ENCODE data around the gene NFATC1.

GRCh38 chr18:79552140-79552631 is 156.5 kb downstream of the NFATC1 start:
- no peak for TF ChIP-seq CTCF (IDR thresholded peaks at IDR 0.05)
- no peak for TF ChIP-seq POLR2A (IDR thresholded peaks at IDR 0.05)
- no peak for TF ChIP-seq EP300 (IDR thresholded peaks at IDR 0.05)

Measured in ovary (tissue), 3 donors.